ENCODE results near the gene GSS.

GRCh38 chr20:35002426-35003210, 47.0 kb upstream of the GSS start:
- TF ChIP-seq, protein P1, sequence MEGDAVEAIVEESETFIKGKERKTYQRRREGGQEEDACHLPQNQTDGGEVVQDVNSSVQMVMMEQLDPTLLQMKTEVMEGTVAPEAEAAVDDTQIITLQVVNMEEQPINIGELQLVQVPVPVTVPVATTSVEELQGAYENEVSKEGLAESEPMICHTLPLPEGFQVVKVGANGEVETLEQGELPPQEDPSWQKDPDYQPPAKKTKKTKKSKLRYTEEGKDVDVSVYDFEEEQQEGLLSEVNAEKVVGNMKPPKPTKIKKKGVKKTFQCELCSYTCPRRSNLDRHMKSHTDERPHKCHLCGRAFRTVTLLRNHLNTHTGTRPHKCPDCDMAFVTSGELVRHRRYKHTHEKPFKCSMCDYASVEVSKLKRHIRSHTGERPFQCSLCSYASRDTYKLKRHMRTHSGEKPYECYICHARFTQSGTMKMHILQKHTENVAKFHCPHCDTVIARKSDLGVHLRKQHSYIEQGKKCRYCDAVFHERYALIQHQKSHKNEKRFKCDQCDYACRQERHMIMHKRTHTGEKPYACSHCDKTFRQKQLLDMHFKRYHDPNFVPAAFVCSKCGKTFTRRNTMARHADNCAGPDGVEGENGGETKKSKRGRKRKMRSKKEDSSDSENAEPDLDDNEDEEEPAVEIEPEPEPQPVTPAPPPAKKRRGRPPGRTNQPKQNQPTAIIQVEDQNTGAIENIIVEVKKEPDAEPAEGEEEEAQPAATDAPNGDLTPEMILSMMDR (IDR thresholded peaks at IDR 0.05) = no peak
- TF ChIP-seq POLR2A (IDR thresholded peaks at IDR 0.05) (no peak), EP300 (IDR thresholded peaks at IDR 0.05) (no peak)
